HG02885 (cell line): ENCODE measurements around the gene AAMDC.

ENCODE experiments used
- ATAC-seq: cut with Tn5 transposase; IDR thresholded peaks from one replicate; pipeline ENCODE4 v1.9.1; 2021; ENCODE audit warnings: mild to moderate bottlenecking; ENCODE audit not compliant: unreplicated experiment, poor library complexity

AAMDC gene

GRCh38 chr11:77820565-77821348 lies at the start of gene AAMDC, which contains the start of gene RSF1:
Gene AAMDC (plus strand): TSS chr11:77821144. CDS start chr11:77842497, 21,353 bp downstream.
Gene RSF1 (minus strand): TSS chr11:77820722. CDS start chr11:77820714, 8 bp downstream.
- ATAC-seq: peak; percentile 90

GRCh38 chr11:77775936-77776335 lies 45.0 kb upstream of the AAMDC start:
- no peak for ATAC-seq

GRCh38 chr11:77776455-77776854 lies 44.5 kb upstream of the AAMDC start:
- no peak for ATAC-seq

- no peak for ATAC-seq
Measured at GRCh38 chr11:77778118-77778517, 42.8 kb upstream of the AAMDC start.

- ATAC-seq: no peak
Measured at GRCh38 chr11:77778549-77778948, 42.4 kb upstream of the AAMDC start.

- ATAC-seq: no peak
Measured at GRCh38 chr11:77779935-77780334, 41.0 kb upstream of the AAMDC start.

GRCh38 chr11:77783025-77783424 lies 37.9 kb upstream of the AAMDC start:
- ATAC-seq: no peak

GRCh38 chr11:77784572-77784971 lies 36.4 kb upstream of the AAMDC start:
- no peak for ATAC-seq

GRCh38 chr11:77789061-77789730 lies 31.7 kb upstream of the AAMDC start:
- ATAC-seq: no peak

GRCh38 chr11:77789731-77790476 lies 31.0 kb upstream of the AAMDC start:
- no peak for ATAC-seq

GRCh38 chr11:77791301-77791700 lies 29.6 kb upstream of the AAMDC start:
- ATAC-seq: no peak

- no peak for ATAC-seq
Measured at GRCh38 chr11:77793972-77794371, 27.0 kb upstream of the AAMDC start.

- ATAC-seq: no peak
Measured at GRCh38 chr11:77799338-77799737, 21.6 kb upstream of the AAMDC start.

- ATAC-seq: no peak
Measured at GRCh38 chr11:77800449-77800848, 20.5 kb upstream of the AAMDC start.

- no peak for ATAC-seq
Measured at GRCh38 chr11:77801477-77801876, 19.5 kb upstream of the AAMDC start.

GRCh38 chr11:77806415-77806814 lies 14.5 kb upstream of the AAMDC start:
- ATAC-seq: no peak

GRCh38 chr11:77806993-77807392 lies 14.0 kb upstream of the AAMDC start:
- ATAC-seq: no peak

- no peak for ATAC-seq
Measured at GRCh38 chr11:77813256-77813655, 7.7 kb upstream of the AAMDC start.

- ATAC-seq: no peak
Measured at GRCh38 chr11:77814848-77815247, 6.1 kb upstream of the AAMDC start.

- no peak for ATAC-seq
Measured at GRCh38 chr11:77815459-77815858, 5.5 kb upstream of the AAMDC start.

- peak; percentile 51 for ATAC-seq
Measured at GRCh38 chr11:77819411-77819920, 1.5 kb upstream of the AAMDC start.
